PFSK-1 (cell line): ENCODE data around the gene ENDOV.

Experiments used
- POLR2AphosphoS5 ChIP-seq: IDR thresholded peaks from 2 replicates; pipeline ENCODE4 v1.6.1; 2012; ENCODE audit warnings: low read depth, mild to moderate bottlenecking, control low read depth, low read length, moderate library complexity
- SIN3A ChIP-seq: IDR thresholded peaks from 2 replicates; pipeline ENCODE4 v1.6.1; 2012; ENCODE audit warnings: mild to moderate bottlenecking, low read length, moderate library complexity, borderline replicate concordance; ENCODE audit not compliant: insufficient read depth
- TAF1 ChIP-seq: IDR thresholded peaks from 2 replicates; pipeline ENCODE4 v1.6.1; 2012; ENCODE audit warnings: low read length, control low read depth, borderline replicate concordance; ENCODE audit not compliant: insufficient read depth

DNA sequence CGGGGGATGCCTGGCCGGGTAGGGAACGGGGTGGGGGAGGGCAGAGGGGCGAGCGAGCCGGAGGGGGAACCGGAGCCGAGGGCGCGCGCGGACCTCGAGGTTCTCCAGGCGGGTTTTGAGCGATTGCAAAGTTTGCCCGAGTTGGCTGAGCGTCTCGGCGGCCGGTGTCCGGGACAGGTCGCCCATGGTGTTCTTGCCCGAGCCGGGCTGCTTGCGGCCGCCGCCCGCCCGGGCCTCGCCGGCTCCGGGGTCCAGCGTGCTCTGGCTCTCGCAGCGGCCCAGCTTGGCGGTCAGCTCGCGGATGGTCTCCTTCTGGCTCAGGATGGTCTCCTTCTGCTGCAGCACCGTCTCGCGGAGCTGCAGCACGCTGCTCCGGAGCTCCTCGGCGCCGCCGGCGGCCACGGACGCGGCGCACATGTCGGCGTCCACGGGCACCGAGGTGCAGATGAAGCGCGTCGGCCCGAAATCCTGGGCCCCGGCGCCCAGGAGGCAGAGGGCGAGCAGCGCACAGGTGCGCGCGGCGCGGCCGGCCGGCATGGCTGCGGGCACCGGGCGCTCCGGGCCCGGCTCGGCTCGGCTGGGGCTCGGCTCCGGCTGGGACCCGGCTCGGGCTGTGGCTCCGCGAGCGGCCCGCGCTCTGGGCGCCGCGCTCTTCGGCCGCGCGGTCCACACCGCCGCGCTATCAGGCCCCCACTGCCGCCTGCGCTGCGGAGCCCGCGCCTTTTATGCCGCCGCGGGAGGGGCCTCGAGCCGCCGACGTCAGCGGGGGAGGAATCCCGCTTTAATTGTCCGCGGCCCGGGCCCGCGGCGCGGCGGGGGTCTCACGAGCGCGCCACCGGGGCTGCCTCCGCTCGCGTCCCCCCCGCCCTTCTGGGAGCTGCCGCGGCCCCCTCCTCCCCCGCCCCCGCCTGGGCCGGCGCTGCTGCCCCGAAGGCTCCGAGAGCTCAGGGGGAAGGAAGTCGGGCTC lies 61.2 kb downstream of the ENDOV start, which contains the start of gene NPTX1:
- TF ChIP-seq TAF1 = no peak
- TF ChIP-seq POLR2AphosphoS5 = no peak
- TF ChIP-seq SIN3A = no peak
